ENCODE results near the gene PANX2.

- TF ChIP-seq CTCF (IDR thresholded peaks at IDR 0.05) = no peak
- no peak for TF ChIP-seq POLR2A (IDR thresholded peaks at IDR 0.05)
These were observed 23.7 kb downstream of the PANX2 start for GRCh38 chr22:50194037-50194805.
